Activated naive CD4-positive, alpha-beta T cell treated with anti-CD3 and anti-CD28 coated beads, Interleukin-2, amount 50 U/mL, for 24 hours (primary cell): ENCODE data around the gene FBXO21.
"Not testable (repeated sequence)": the region's sequence is repeated elsewhere in the genome, so short reads cannot be mapped to it uniquely, and the experiment has no call there.

Experiments
- H3K27ac Mint-ChIP-seq: one replicate; pipeline ENCODE4 v1.8.0; 2021; ENCODE audit warnings: mild to moderate bottlenecking, mixed read lengths
- H3K27me3 Mint-ChIP-seq: one replicate; pipeline ENCODE4 v1.8.0; 2021; ENCODE audit warnings: mixed read lengths
- H3K36me3 Mint-ChIP-seq: one replicate; pipeline ENCODE4 v1.8.0; 2021; ENCODE audit warnings: mixed read lengths
- H3K4me1 Mint-ChIP-seq: one replicate; pipeline ENCODE4 v1.8.0; 2021; ENCODE audit warnings: mixed read lengths
- H3K4me3 Mint-ChIP-seq: one replicate; pipeline ENCODE4 v1.8.0; 2021; ENCODE audit warnings: mild to moderate bottlenecking, mixed read lengths
- H3K9me3 Mint-ChIP-seq: one replicate; pipeline ENCODE4 v1.8.0; 2021; ENCODE audit warnings: mixed read lengths

The FBXO21 gene, protein sequence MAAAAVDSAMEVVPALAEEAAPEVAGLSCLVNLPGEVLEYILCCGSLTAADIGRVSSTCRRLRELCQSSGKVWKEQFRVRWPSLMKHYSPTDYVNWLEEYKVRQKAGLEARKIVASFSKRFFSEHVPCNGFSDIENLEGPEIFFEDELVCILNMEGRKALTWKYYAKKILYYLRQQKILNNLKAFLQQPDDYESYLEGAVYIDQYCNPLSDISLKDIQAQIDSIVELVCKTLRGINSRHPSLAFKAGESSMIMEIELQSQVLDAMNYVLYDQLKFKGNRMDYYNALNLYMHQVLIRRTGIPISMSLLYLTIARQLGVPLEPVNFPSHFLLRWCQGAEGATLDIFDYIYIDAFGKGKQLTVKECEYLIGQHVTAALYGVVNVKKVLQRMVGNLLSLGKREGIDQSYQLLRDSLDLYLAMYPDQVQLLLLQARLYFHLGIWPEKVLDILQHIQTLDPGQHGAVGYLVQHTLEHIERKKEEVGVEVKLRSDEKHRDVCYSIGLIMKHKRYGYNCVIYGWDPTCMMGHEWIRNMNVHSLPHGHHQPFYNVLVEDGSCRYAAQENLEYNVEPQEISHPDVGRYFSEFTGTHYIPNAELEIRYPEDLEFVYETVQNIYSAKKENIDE

DNA sequence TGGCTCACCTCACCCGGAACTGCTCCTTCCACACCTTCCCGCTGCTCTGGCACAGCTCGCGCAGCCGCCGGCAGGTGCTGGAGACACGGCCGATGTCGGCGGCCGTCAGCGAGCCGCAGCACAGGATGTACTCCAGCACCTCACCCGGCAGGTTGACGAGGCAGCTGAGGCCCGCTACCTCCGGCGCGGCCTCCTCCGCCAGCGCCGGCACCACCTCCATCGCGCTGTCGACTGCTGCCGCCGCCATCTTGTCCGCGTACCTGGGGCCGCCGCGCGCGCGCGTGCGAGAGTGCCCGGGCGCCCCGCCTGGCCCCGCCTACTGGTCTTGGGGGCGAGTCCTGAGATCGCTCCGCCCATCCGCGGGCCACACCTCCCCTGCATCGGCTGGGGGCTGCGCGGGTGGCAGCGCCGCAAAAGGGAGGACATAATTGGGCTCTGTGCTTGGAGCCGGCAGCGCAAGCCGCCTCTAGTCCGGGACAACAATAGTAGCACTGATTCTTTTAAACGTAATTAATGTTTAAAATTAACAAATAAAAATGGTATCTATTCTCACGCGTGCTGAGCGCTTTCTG, at the start of gene FBXO21:
Gene FBXO21 (minus strand): TSS at position 261 of the 572 bp plus-strand sequence. CDS start 14 bp downstream, at position 247.
- Mint-ChIP-seq H3K9me3 (no peaks in the 10 kb centered on the region), H3K27ac (peak within 1 kb of the TSS; percentile 68), H3K4me3 (peak within 1 kb of the TSS; percentile 96), H3K36me3 (peaks cover 8% of the 10 kb centered on the region), H3K27me3 (no peaks in the 10 kb centered on the region), H3K4me1 (peaks cover 35% of the 10 kb centered on the region)

DNA sequence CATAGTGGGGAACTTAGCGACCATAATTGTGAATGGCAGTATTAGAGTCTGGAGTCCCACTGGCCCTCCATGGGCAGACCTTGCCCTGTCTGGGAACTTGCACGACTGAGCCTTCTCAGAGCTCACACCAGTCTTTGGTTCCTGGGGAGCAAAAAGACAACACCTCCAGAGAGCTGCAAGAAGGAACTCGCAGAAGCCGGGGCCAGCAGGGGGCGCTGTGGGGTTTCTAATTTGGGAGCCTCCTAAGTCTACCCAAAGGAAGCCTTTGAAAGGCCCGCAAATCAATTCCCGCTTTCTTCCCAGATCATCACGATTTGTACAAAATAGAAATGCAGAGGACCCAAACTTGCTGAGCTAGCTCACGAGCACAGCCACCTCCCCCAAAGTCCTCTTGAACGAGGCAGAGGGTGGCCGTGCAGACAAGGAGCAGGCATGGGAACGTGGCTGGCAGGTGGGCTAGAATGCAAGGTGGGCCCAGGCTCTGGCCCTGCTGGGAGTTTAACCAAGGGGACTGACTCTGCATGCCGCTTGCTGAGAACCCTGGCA, 46.3 kb upstream of the FBXO21 start:
- Mint-ChIP-seq H3K27me3 (peaks cover 7% of the 10 kb centered on the region), H3K4me3 (no peak overlapping the region), H3K4me1 (no peaks in the 10 kb centered on the region), H3K36me3 (no peaks in the 10 kb centered on the region), H3K27ac (no peak overlapping the region), H3K9me3 (no peaks in the 10 kb centered on the region)

DNA sequence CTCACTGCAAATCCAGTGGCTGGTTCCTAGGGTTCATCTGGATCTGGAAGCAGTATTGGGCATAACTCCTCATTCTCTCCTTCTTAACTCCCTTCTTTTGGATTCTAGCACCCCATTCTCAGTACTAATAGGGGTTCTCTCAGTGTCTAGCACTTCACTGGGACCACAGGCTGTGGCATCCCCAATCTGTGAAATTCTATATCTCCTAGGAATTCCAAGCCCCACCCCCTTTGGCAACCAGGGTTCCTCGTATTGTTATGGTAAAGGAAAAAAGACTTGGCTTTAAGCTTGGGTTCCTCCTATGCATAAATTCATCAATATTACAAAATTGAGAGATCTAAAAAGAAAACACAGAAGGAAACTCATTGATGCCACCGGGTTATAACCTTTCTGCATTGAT, 45.0 kb upstream of the FBXO21 start:
- Mint-ChIP-seq H3K36me3 (no peaks in the 10 kb centered on the region), H3K4me1 (no peaks in the 10 kb centered on the region), H3K9me3 (no peaks in the 10 kb centered on the region), H3K27ac (no peak overlapping the region), H3K27me3 (peaks cover 7% of the 10 kb centered on the region), H3K4me3 (no peak overlapping the region)

DNA sequence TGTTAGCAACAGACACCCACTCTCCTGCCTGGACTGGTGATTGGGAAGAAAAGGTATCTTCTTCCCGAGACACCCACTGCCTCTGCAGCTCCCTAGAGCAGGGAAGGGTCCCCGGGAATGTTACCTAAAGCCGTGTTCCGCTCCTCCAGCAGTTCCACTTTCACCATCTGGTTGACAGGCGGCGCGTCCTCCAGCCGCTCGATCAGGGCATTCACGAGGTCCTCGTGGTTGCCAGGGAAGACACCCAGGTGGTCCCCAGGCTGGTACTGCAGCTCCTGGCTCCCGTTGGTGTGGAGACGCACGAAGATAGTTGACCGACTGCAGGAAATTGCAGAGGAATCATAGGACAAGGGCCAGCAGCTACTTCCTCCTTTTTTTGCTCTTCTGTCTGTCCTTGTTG, 44.2 kb upstream of the FBXO21 start:
- Mint-ChIP-seq H3K4me3 (no peak overlapping the region), H3K27ac (no peak overlapping the region), H3K36me3 (no peaks in the 10 kb centered on the region), H3K27me3 (peaks cover 7% of the 10 kb centered on the region), H3K4me1 (no peaks in the 10 kb centered on the region), H3K9me3 (no peaks in the 10 kb centered on the region)

DNA sequence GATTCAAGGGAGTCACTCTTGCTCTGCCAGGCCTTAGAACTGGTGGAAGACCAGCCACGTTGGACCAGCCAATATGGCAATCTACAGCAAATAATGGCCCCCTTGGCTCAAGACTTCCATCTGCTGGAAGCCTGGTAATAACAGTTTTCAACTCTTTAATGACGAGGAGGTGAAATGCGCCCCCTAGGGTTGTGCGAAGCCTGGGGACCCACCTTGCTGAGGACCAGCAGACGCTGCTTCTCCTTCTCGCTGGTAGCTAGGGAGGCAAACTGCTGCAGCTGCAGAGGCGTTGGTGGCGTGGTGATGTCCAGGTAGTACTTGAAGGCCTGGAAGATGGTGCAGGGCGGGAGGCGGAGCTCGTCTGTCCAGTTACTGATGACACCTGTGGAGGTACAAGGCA, 41.5 kb upstream of the FBXO21 start:
- Mint-ChIP-seq H3K27me3 (peaks cover 10% of the 10 kb centered on the region), H3K4me1 (no peaks in the 10 kb centered on the region), H3K4me3 (no peak overlapping the region), H3K36me3 (no peaks in the 10 kb centered on the region), H3K9me3 (no peaks in the 10 kb centered on the region), H3K27ac (no peak overlapping the region)

DNA sequence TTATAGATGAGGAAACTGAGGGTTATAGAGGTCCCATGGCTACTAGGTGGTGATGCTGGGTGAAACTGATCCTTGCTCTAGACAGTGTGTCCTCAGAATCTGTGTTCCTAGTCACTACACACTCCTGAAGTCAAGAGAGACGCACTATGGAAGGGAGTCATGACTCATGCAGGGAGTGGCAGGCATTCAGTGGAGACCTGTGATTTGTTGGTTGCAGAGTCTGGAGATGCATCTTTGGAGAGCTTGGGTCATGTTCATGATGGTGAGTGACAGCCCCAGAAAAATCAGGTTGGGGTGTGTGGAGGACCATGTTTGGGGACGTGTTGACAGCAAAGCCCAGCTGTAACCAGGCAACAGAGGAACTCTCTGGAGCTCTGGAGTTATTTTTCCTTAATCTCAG, 38.0 kb upstream of the FBXO21 start:
- Mint-ChIP-seq H3K9me3 (no peaks in the 10 kb centered on the region), H3K36me3 (no peaks in the 10 kb centered on the region), H3K27ac (no peak overlapping the region), H3K27me3 (peaks cover 5% of the 10 kb centered on the region), H3K4me1 (no peaks in the 10 kb centered on the region), H3K4me3 (no peak overlapping the region)

DNA sequence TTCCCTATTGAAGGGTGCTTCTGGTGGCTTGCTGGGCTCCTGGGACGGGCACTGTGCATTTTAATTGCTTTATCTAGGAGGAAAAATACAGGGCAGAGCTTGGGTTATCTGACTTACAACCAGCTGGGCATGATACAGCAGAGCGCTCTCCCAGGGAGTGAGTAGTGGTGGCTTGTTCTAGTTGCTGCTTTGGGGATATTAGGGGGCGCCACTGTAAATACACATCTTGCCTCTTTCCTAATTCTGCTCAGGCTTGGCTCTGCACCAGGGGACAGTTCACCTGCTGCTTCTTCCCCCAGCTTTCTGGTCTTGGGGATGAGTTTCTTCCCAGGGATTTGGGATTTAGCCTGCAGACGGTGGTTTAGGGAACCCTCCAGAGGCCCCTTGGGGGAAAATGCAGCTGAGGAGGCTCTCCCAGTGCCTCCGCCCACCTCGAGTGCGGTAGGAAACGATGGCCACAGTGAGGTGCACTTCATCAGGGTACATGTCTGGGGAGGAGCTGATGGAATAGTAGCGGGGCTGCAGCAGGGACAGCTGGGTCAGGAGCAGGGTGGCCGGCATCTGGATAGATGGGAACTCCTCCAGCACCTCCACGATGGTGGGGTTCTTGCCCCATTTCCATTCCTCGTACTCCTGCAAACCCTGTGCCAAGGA, 36.9 kb upstream of the FBXO21 start:
- no peak overlapping the region for H3K27ac Mint-ChIP-seq
- H3K36me3 Mint-ChIP-seq: no peaks in the 10 kb centered on the region
- H3K4me3 Mint-ChIP-seq: no peak overlapping the region
- no peaks in the 10 kb centered on the region for H3K4me1 Mint-ChIP-seq
- no peaks in the 10 kb centered on the region for H3K9me3 Mint-ChIP-seq
- peaks cover 4% of the 10 kb centered on the region for H3K27me3 Mint-ChIP-seq

DNA sequence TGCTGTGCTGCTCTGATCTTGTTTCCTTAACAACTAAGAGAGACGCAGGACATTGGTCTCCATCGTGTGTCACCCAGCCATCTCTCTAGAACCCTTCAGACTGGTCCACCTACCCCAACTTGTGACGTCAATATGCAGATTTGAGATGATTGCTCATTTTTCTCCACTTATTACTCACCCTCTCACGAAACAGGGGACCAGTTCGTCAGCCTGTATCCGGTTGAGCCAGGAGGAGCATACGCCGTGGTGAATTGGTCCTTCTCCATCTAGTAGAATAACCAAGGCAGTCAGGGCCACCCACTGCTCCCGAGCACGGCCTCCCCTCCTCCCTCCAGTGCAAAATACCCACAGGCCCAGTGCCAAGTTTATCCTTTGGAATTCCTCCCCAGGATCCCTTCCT, 36.2 kb upstream of the FBXO21 start:
- H3K9me3 Mint-ChIP-seq: no peaks in the 10 kb centered on the region
- no peaks in the 10 kb centered on the region for H3K4me1 Mint-ChIP-seq
- no peak overlapping the region for H3K4me3 Mint-ChIP-seq
- H3K27me3 Mint-ChIP-seq: peaks cover 4% of the 10 kb centered on the region
- H3K36me3 Mint-ChIP-seq: no peaks in the 10 kb centered on the region
- H3K27ac Mint-ChIP-seq: no peak overlapping the region

DNA sequence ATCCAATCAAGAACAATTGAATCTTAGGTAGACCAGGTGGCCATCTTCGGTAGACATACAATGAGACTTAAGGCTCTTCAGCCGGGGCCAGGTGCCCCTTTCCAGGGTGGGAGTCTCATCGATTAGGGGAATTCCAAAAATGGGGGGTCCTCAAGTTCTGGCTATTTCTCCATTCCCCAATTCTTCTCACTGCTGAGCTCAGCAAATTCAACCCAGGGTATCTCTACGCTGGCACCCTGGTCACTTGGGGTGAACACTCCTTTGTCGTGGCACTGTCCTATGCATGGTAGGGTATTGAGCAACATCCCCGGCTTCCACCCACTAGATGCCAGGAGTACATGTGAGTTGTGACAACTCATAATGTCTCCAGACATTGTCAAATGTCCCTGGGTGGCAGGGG, 34.9 kb upstream of the FBXO21 start:
- H3K27ac Mint-ChIP-seq: no peak overlapping the region
- H3K9me3 Mint-ChIP-seq: no peaks in the 10 kb centered on the region
- peaks cover 4% of the 10 kb centered on the region for H3K27me3 Mint-ChIP-seq
- H3K36me3 Mint-ChIP-seq: no peaks in the 10 kb centered on the region
- H3K4me3 Mint-ChIP-seq: no peak overlapping the region
- H3K4me1 Mint-ChIP-seq: no peaks in the 10 kb centered on the region

DNA sequence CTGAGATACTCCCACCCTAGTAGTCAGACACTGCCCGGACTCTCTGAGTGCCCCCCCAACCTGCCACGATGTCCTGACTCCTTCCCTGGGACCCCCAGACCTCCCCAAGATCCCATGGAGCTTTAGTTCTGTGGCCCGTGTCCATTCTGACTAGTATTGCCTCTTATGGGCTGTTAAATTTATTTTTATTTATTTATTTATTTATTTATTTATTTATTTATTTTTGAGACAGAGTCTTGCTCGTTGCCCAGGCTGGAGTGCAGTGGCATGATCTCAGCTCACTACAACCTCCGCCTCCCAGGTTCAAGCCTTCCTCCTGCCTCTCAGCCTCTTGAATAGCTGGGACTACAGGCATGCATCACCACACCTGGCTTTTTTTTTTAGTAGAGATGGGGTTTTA, 30.7 kb upstream of the FBXO21 start:
- not testable (repeated sequence) for H3K9me3 Mint-ChIP-seq, H3K4me3 Mint-ChIP-seq, H3K36me3 Mint-ChIP-seq, H3K27ac Mint-ChIP-seq, H3K27me3 Mint-ChIP-seq, H3K4me1 Mint-ChIP-seq

DNA sequence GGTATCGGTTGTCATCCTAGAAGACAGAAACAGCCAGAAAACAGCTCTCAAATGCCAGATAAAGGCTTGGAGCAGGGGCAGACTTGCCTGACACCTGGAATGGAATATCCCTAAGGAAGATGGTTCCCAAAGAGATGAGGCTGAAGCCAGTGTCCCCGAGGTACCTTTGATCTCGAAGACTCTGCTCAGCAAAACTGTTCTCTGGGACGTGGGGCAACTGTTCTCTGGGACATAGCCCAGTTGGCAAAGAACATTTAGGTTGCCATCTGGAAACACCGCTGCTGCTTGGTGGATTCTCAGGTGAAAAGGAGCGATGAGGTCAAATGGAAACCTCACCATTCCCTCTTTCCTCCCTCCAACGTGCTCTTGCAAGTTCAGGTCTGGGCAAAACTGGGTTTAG, 27.9 kb upstream of the FBXO21 start:
- Mint-ChIP-seq H3K36me3 (no peaks in the 10 kb centered on the region), H3K4me1 (no peaks in the 10 kb centered on the region), H3K9me3 (no peaks in the 10 kb centered on the region), H3K4me3 (no peak overlapping the region), H3K27me3 (peaks cover 2% of the 10 kb centered on the region), H3K27ac (no peak overlapping the region)

DNA sequence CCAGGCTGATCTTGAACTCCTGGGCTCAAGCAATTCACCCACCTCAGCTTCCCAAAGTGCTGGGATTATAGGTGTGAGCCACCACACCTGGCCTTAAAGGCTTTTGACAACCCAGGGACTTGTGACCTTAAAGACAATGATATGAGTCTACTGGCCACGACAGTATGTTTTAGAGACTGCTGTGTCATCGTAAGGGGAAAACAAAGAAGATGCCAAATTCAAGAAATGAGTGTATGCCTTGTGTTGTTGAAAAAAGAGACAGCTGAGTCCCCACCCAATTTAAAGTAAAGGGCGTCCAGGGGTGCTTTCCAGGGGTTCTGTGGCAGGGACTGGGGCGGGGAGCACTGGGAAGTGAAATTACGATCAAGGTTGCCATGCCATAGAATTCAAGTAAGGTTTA, 26.4 kb upstream of the FBXO21 start:
- H3K36me3 Mint-ChIP-seq: no peaks in the 10 kb centered on the region

DNA sequence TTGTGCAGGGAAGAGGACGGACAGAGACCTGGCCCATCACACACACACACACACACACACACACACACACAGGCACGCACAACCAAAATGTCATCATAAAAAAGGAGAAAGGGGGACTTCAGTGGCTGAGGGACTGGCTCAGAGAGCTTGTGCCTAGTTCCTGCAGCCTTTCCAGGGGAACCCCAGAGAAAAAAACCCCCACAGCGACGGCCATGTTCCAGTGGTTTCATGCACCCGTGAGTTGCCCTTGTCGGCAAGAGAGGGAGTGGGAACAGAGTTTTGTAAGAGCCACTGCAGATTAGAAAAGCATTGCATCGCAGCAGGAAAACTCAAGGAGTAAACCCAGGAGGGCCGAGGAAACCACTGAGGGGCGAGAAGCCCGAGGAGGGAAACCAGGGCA, 24.5 kb upstream of the FBXO21 start:
- Mint-ChIP-seq H3K9me3 (no peaks in the 10 kb centered on the region), H3K27ac (no peak overlapping the region), H3K27me3 (peaks cover 7% of the 10 kb centered on the region), H3K4me1 (no peaks in the 10 kb centered on the region), H3K4me3 (no peak overlapping the region), H3K36me3 (no peaks in the 10 kb centered on the region)

More for the DNA sequence above, 26.4 kb upstream of the FBXO21 start:
- no peak overlapping the region for H3K27ac Mint-ChIP-seq
- H3K27me3 Mint-ChIP-seq: peaks cover 2% of the 10 kb centered on the region
- no peaks in the 10 kb centered on the region for H3K4me1 Mint-ChIP-seq
- no peaks in the 10 kb centered on the region for H3K9me3 Mint-ChIP-seq
- no peak overlapping the region for H3K4me3 Mint-ChIP-seq

DNA sequence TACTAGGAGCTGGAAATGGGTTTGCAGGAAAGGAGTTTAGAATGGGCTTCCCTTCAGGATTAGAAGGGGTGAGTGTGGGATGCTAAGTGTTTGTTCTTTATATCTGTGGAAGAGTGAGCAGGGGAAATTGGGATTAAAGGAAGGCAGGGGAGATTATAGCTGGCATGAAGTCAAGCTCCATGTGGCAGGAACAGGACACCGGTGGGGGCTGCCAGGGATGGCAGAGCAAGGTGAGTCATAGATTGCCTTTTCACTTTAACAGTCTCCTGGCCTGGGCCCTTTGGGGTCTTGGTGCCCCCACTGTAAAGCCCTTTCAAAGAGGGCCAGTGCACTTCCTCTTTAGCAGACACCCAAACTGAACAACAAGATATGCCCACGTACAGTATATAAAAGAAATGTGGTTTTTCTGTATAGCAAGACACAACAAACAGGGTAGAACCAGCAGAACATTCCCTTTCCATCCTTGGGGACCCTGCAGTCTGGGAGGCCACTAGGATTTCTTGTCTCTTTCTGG, 23.1 kb upstream of the FBXO21 start:
- no peaks in the 10 kb centered on the region for H3K9me3 Mint-ChIP-seq
- H3K27me3 Mint-ChIP-seq: peaks cover 7% of the 10 kb centered on the region
- no peaks in the 10 kb centered on the region for H3K36me3 Mint-ChIP-seq
- no peak overlapping the region for H3K4me3 Mint-ChIP-seq
- H3K27ac Mint-ChIP-seq: no peak overlapping the region
- H3K4me1 Mint-ChIP-seq: no peaks in the 10 kb centered on the region

DNA sequence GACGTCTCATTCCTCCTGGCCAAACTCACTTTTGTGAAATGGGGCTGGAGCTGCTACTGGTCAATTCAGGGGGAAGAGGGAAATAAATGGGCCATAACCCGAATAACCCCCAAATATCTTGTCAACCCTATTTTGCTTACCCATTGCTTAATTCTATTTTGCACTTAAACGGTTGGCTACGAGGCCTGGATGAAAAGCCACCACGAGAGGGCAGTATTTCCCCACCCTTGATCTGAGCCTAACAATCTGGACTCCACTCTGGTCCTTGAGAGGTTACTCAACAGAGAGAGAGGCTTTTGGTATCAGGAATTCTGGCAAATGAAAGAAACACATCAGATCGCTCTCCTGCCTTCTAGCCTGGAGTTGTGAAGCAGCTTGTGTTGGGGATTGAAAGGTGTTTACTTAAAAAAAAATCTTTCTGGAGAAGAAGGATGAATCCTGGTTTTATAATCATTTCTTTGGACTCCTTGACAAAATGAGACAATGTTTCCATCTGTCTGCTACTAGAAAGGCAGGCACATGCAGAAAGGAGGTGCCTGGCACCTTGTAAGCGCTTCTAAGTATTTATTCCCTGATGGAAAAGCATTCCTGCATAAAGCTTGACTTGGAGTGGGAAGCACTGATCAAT, 22.4 kb upstream of the FBXO21 start:
- Mint-ChIP-seq H3K4me1 (no peaks in the 10 kb centered on the region), H3K4me3 (no peak overlapping the region), H3K27ac (no peak overlapping the region), H3K36me3 (no peaks in the 10 kb centered on the region), H3K9me3 (no peaks in the 10 kb centered on the region), H3K27me3 (peaks cover 10% of the 10 kb centered on the region)
